GM12878 (cell line): ENCODE measurements around the gene SSH2. TPM values are rescaled to one million over a fixed set of nuclear protein-coding genes. Genes with fewer than 3 reads are reported as not detected.

Source experiments
- ATAC-seq: fragments of 200-7000 bp; cut with Tn5 transposase; 3 replicates; pipeline ENCODE4 v1.9.1; 2020; ENCODE audit warnings: mild to moderate bottlenecking, moderate library complexity
- BruUV-seq: library from RNA; stranded (reverse); fragments of 400-500 nt; replicated peaks from 2 replicates; lab custom pipeline; 2021; lab: Mats Ljungman, UMichigan
- CTCF ChIA-PET: fragments of 300-600 bp; sonication (Branson Sonifier 250); formaldehyde crosslinking; extraction: SDS; loops from one replicate; lab custom pipeline; 2021; ENCODE audit warnings: inconsistent platforms; lab: Yijun Ruan, JAX
- POLR2A ChIA-PET: fragments of 350-600 bp; formaldehyde crosslinking; extraction: SDS; loops from one replicate; lab custom pipeline; 2021; ENCODE audit warnings: inconsistent platforms; lab: Charles Lee
- RAD21 ChIA-PET: fragments of 300-600 bp; sonication (Branson Sonifier 250); formaldehyde crosslinking; loops from one replicate; lab custom pipeline; 2023; ENCODE audit warnings: antibody characterized with exemption; ENCODE audit not compliant: unreplicated experiment; lab: Charles Lee
- SMC1A ChIA-PET: fragments of 300-600 bp; sonication (Branson Sonifier 250); formaldehyde crosslinking; loops from one replicate; lab custom pipeline; 2023; ENCODE audit not compliant: unreplicated experiment, uncharacterized antibody; lab: Charles Lee
- DNase-seq: peaks from one replicate; pipeline ENCODE4 v3.0.0-alpha.2; 2011; ENCODE audit warnings: low read depth, low spot score
- FAIRE-seq: peaks from 3 replicates; lab custom pipeline; 2011; peaks lifted over from hg19 to GRCh38; lab: Jason Lieb, UNC
- H2AFZ ChIP-seq: 2 replicates; pipeline ENCODE4 v1.6.0; 2011; ENCODE audit warnings: low read depth, low read length, control low read depth; ENCODE audit not compliant: control insufficient read depth
- H3K27ac ChIP-seq: 2 replicates; pipeline ENCODE4 v1.5.1; 2011; ENCODE audit warnings: control low read depth; ENCODE audit not compliant: control insufficient read depth, insufficient read depth
- H3K27me3 ChIP-seq, 2 experiments: replicated peaks in 1 of 2; 2 replicates each; pipeline versions ENCODE4 v1.6.0 to v1.6.1; 2011; ENCODE audit warnings: low read length in 1 of 2; ENCODE audit not compliant: control insufficient read depth in 2 of 2, insufficient read depth in 2 of 2
- H3K36me3 ChIP-seq, 2 experiments: 2 replicates each; pipeline ENCODE4 v1.5.1; 2011; ENCODE audit warnings: low read length in 1 of 2; ENCODE audit not compliant: control insufficient read depth in 2 of 2, insufficient read depth in 2 of 2
- H3K4me1 ChIP-seq: 2 replicates; pipeline ENCODE4 v1.6.1; 2011; ENCODE audit warnings: mild to moderate bottlenecking, low read length, moderate library complexity, mixed read lengths; ENCODE audit not compliant: control insufficient read depth, insufficient read depth
- H3K4me2 ChIP-seq: 2 replicates; pipeline ENCODE4 v1.6.0; 2011; ENCODE audit warnings: control low read depth; ENCODE audit not compliant: control insufficient read depth, insufficient read depth
- H3K4me3 ChIP-seq: fragments of 200-600 bp; sonication (generic); 2 replicates; pipeline ENCODE4 v1.5.1; 2016
- H3K79me2 ChIP-seq: 2 replicates; pipeline ENCODE4 v1.6.0; 2011; ENCODE audit warnings: low read length; ENCODE audit not compliant: control insufficient read depth, insufficient read depth
- H3K9ac ChIP-seq: 2 replicates; pipeline ENCODE4 v1.8.0; 2011; ENCODE audit warnings: low read length, control low read depth, mixed read lengths; ENCODE audit not compliant: control insufficient read depth, insufficient read depth
- H3K9me3 ChIP-seq: replicated peaks from 3 replicates; pipeline ENCODE4 v1.5.1; 2011; ENCODE audit warnings: mild to moderate bottlenecking, low read length; ENCODE audit not compliant: control insufficient read depth, insufficient read depth
- H4K20me1 ChIP-seq: 2 replicates; pipeline ENCODE4 v1.6.0; 2011; ENCODE audit not compliant: control insufficient read depth, insufficient read depth
- MTA3 ChIP-seq: IDR thresholded peaks from 2 replicates; pipeline ENCODE4 v1.6.1; 2012; ENCODE audit warnings: low read length, inconsistent platforms, borderline replicate concordance
- NFYB ChIP-seq: IDR thresholded peaks from 2 replicates; pipeline ENCODE4 v1.6.1; 2011; ENCODE audit warnings: low read depth, mild to moderate bottlenecking, low read length, improper control_type of control experiment, moderate library complexity; ENCODE audit not compliant: insufficient read depth
- RBBP5 ChIP-seq: fragments of 200-600 bp; sonication (generic); conservative IDR thresholded peaks from 2 replicates; pipeline ENCODE4 v1.6.1; 2016
- SREBF1 ChIP-seq: IDR thresholded peaks from 2 replicates; pipeline ENCODE4 v1.6.1; 2012; ENCODE audit warnings: mild to moderate bottlenecking, low read length
- TCF7 ChIP-seq: IDR thresholded peaks from 2 replicates; pipeline ENCODE4 v1.6.1; 2014; ENCODE audit warnings: antibody characterized with exemption, borderline replicate concordance
- WGBS: methylation state at CpG from one replicate; pipeline ENCODE4 v1.1.6; 2016; ENCODE audit warnings: low lambda C conversion rate; ENCODE audit not compliant: insufficient replicate concordance, insufficient coverage; ENCODE audit errors: missing lambda C conversion rate; 5-methylcytosine and 5-hydroxymethylcytosine counted together
- in situ Hi-C: fragments of 300-500 bp; cut with MboI; formaldehyde crosslinking; loops from 9 replicates; pipeline ENCODE4 v1.14.3; 2018; ENCODE audit warnings: mixed read lengths
- intact Hi-C: fragments of 100-400 bp; cut with micrococcal nuclease; formaldehyde crosslinking; loops from one replicate; pipeline ENCODE4 v1.14.2; 2022; ENCODE audit not compliant: unreplicated experiment
- polyA plus RNA-seq, 11 experiments: library from polyadenylated mRNA; depleted of rRNA in 4 of 11; unstranded in 6 of 11; stranded (reverse) in 5 of 11; fragments of >200 nt; fragmentation: Nextera tagmentation in 4 of 11; fragmentation: Illumina TruSeq in 1 of 11; extraction: Ambion mirVana in 4 of 11; extraction: Trizol in 1 of 11; gene quantifications; 1 replicate in 1 of 11; 2 replicates in 10 of 11; pipeline versions ENCODE4 v1.2.1 to v1.2.3, GENCODE V29; 2011 to 2016; ENCODE audit warnings: inconsistent platforms in 2 of 11, missing spikeins in 2 of 11, low read depth in 1 of 11
- total RNA-seq, 4 experiments: library from RNA; depleted of rRNA in 3 of 4; stranded (reverse); fragments of >200 nt in 3 of 4; fragmentation: Illumina TruSeq in 1 of 4; extraction: Trizol in 1 of 4; gene quantifications; 2 replicates each; pipeline versions ENCODE4 v1.2.1 to v1.2.3, GENCODE V29; 2013 to 2021
- TF ChIP-seq, protein P1 (sequence below), 3 experiments: IDR thresholded peaks in 2 of 3; conservative IDR thresholded peaks in 1 of 3; 2 replicates each; pipeline ENCODE4 v1.5.1; 2011; ENCODE audit warnings: low read depth in 3 of 3, low read length in 3 of 3, mild to moderate bottlenecking in 3 of 3, control low read depth in 2 of 3, moderate library complexity in 2 of 3, inconsistent platforms in 1 of 3, mixed read lengths in 1 of 3; ENCODE audit not compliant: control insufficient read depth in 2 of 3, insufficient read depth in 1 of 3; ENCODE audit errors: extremely low read depth in 1 of 3
- TF ChIP-seq, protein P2 (sequence below): fragments of 450-650 bp; IDR thresholded peaks from 2 replicates; pipeline ENCODE4 v1.6.1; 2017; ENCODE audit warnings: antibody characterized with exemption, mild to moderate bottlenecking, moderate library complexity
- TF ChIP-seq, protein P3 (sequence below): IDR thresholded peaks from 2 replicates; pipeline ENCODE4 v1.6.1; 2012; ENCODE audit warnings: low read depth, low read length, improper control_type of control experiment
- TF ChIP-seq, protein P4 (sequence below): IDR thresholded peaks from 2 replicates; pipeline ENCODE4 v1.6.1; 2012; ENCODE audit warnings: low read depth, low read length, improper control_type of control experiment

SSH2 gene
- total and polyA plus RNA-seq, 10 of the 15 experiments (the other 5 are each of a cell fraction or from before 2014, with no cell fraction given), result 9.3 to 65.9 (median 34.0) TPM

DNA sequence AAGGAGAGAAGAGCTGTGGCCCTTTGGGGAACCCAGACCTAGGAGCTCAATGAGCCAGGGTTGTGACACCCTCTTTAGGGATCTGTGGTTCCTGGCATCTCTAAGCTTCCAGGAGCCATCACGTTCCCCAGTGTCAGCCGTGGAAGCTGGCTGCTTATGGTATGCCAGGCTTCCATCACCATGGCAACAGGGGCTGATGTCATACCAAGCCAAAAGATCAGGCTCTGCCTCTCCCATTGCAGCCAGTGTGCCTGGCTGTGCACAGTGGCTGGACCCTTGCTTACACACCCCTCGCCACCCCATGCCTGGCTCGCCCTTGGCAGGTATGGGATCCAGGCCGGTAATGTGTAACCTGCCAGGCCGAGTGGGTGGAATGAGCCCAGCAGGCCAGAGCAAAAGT, 91.1 kb downstream of the SSH2 start:
- H2AFZ ChIP-seq, result no peak overlapping the region
- in situ Hi-C loops, result no loop called here
- no peaks in the 10 kb centered on the region for H3K79me2 ChIP-seq
- ChIA-PET RAD21 (no interaction called here), SMC1A (interaction anchor here (0.6 to 3.2 kb wide), 3 partner anchors 11 to 97 kb away, joined by 3 to 13 read pairs (median 4); no protein-coding TSS in a partner anchor), CTCF (interaction anchor here (4.1 kb wide), 1 partner anchor 92 kb away, joined by 14 read pairs; the partner anchor contains the start of gene SSH2), POLR2A (interaction anchor here (0.7 kb wide), 1 partner anchor 1167 kb away, joined by 3 read pairs; no protein-coding TSS in a partner anchor)
- FAIRE-seq, result no peak
- H3K4me2 ChIP-seq, result no peak overlapping the region
- TF ChIP-seq RBBP5 (no peak), TCF7 (no peak), NFYB (no peak), SREBF1 (no peak), MTA3 (no peak)
- TF ChIP-seq, protein P1, sequence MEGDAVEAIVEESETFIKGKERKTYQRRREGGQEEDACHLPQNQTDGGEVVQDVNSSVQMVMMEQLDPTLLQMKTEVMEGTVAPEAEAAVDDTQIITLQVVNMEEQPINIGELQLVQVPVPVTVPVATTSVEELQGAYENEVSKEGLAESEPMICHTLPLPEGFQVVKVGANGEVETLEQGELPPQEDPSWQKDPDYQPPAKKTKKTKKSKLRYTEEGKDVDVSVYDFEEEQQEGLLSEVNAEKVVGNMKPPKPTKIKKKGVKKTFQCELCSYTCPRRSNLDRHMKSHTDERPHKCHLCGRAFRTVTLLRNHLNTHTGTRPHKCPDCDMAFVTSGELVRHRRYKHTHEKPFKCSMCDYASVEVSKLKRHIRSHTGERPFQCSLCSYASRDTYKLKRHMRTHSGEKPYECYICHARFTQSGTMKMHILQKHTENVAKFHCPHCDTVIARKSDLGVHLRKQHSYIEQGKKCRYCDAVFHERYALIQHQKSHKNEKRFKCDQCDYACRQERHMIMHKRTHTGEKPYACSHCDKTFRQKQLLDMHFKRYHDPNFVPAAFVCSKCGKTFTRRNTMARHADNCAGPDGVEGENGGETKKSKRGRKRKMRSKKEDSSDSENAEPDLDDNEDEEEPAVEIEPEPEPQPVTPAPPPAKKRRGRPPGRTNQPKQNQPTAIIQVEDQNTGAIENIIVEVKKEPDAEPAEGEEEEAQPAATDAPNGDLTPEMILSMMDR (IDR thresholded peaks at IDR 0.05 in 2 of 3, conservative IDR thresholded peaks at IDR 0.05 in 1 of 3; ENCODE audit: control insufficient read depth in 2 of 3, extremely low read depth in 1 of 3, insufficient read depth in 1 of 3, low read depth in 3 of 3, low read length in 3 of 3), result no peak
- TF ChIP-seq, protein P2, sequence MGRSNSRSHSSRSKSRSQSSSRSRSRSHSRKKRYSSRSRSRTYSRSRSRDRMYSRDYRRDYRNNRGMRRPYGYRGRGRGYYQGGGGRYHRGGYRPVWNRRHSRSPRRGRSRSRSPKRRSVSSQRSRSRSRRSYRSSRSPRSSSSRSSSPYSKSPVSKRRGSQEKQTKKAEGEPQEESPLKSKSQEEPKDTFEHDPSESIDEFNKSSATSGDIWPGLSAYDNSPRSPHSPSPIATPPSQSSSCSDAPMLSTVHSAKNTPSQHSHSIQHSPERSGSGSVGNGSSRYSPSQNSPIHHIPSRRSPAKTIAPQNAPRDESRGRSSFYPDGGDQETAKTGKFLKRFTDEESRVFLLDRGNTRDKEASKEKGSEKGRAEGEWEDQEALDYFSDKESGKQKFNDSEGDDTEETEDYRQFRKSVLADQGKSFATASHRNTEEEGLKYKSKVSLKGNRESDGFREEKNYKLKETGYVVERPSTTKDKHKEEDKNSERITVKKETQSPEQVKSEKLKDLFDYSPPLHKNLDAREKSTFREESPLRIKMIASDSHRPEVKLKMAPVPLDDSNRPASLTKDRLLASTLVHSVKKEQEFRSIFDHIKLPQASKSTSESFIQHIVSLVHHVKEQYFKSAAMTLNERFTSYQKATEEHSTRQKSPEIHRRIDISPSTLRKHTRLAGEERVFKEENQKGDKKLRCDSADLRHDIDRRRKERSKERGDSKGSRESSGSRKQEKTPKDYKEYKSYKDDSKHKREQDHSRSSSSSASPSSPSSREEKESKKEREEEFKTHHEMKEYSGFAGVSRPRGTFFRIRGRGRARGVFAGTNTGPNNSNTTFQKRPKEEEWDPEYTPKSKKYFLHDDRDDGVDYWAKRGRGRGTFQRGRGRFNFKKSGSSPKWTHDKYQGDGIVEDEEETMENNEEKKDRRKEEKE, result no peak
- TF ChIP-seq, protein P3, sequence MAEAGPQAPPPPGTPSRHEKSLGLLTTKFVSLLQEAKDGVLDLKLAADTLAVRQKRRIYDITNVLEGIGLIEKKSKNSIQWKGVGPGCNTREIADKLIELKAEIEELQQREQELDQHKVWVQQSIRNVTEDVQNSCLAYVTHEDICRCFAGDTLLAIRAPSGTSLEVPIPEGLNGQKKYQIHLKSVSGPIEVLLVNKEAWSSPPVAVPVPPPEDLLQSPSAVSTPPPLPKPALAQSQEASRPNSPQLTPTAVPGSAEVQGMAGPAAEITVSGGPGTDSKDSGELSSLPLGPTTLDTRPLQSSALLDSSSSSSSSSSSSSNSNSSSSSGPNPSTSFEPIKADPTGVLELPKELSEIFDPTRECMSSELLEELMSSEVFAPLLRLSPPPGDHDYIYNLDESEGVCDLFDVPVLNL, result no peak
- TF ChIP-seq, protein P4, sequence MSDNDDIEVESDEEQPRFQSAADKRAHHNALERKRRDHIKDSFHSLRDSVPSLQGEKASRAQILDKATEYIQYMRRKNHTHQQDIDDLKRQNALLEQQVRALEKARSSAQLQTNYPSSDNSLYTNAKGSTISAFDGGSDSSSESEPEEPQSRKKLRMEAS, result no peak
- no peak overlapping the region for H3K4me3 ChIP-seq
- no TSS peak for BruUV-seq
- intact Hi-C loops, result no loop called here
- no peak for ATAC-seq
- no peak for DNase-seq
- 99% methylated on average over 6 of the region's 6 CpGs for WGBS
- peaks cover 0 to 2% of the 10 kb centered on the region in 2 experiments; a peak in 1 of 4 replicates for H3K36me3 ChIP-seq
- no peaks in the 10 kb centered on the region for H4K20me1 ChIP-seq
- no peaks in the 10 kb centered on the region for H3K4me1 ChIP-seq
- H3K27me3 ChIP-seq, result no peaks in the 10 kb centered on the region
- no peaks in the 10 kb centered on the region for H3K9me3 ChIP-seq
- H3K9ac ChIP-seq, result no peak overlapping the region
- H3K27ac ChIP-seq, result no peak overlapping the region
